ENCODE data around the gene XXYLT1.

The XXYLT1 gene

GRCh38 chr3:195164573-195165264, 106.2 kb downstream of the XXYLT1 start:
- no peak for DNase-seq

- no peak for DNase-seq
These were observed 107.0 kb downstream of the XXYLT1 start for GRCh38 chr3:195163719-195164572.

- no peak for DNase-seq
These were observed 108.1 kb downstream of the XXYLT1 start for GRCh38 chr3:195162816-195163215.

- DNase-seq = no peak
These were observed 108.8 kb downstream of the XXYLT1 start for GRCh38 chr3:195162033-195162669.

- DNase-seq = no peak
These were observed 110.0 kb downstream of the XXYLT1 start for GRCh38 chr3:195160908-195161434.

- peak; percentile 91 for DNase-seq
These were observed 110.6 kb downstream of the XXYLT1 start for GRCh38 chr3:195160257-195160898.

GRCh38 chr3:195159814-195160165, 111.2 kb downstream of the XXYLT1 start:
- no peak for DNase-seq

GRCh38 chr3:195159117-195159813, 111.7 kb downstream of the XXYLT1 start:
- no peak for DNase-seq

- DNase-seq = no peak
These were observed 114.6 kb downstream of the XXYLT1 start for GRCh38 chr3:195156286-195156890.

GRCh38 chr3:195155570-195156241, 115.3 kb downstream of the XXYLT1 start:
- no peak for DNase-seq

- no peak for DNase-seq
These were observed 116.0 kb downstream of the XXYLT1 start for GRCh38 chr3:195154793-195155535.

- no peak for DNase-seq
These were observed 116.7 kb downstream of the XXYLT1 start for GRCh38 chr3:195154111-195154791.

- DNase-seq = no peak
These were observed 117.3 kb downstream of the XXYLT1 start for GRCh38 chr3:195153653-195154052.

GRCh38 chr3:195153130-195153529, 117.8 kb downstream of the XXYLT1 start:
- DNase-seq = no peak

- peak; percentile 68 for DNase-seq
These were observed 119.0 kb downstream of the XXYLT1 start for GRCh38 chr3:195151866-195152541.

- no peak for DNase-seq
These were observed 119.6 kb downstream of the XXYLT1 start for GRCh38 chr3:195151402-195151801.

- no peak for DNase-seq
These were observed 120.5 kb downstream of the XXYLT1 start for GRCh38 chr3:195150181-195151118.

All from islet precursor cell (in vitro differentiated cells).